Measurements from ENCODE around the gene RMND1.
"Not testable (repeated sequence)": the region's sequence is repeated elsewhere in the genome, so short reads cannot be mapped to it uniquely, and the experiment has no call there.

RMND1 gene

GRCh38 chr6:151451417-151451949 is 443 bp downstream of the RMND1 start:
- no peak for DNase-seq

- not testable (repeated sequence) for DNase-seq
Observed at GRCh38 chr6:151450928-151451327, 998 bp downstream of the RMND1 start.

- DNase-seq = no peak
Observed at GRCh38 chr6:151448623-151449022, 3.3 kb downstream of the RMND1 start.

- no peak for DNase-seq
Observed at GRCh38 chr6:151447237-151447636, 4.7 kb downstream of the RMND1 start.

- no peak for DNase-seq
Observed at GRCh38 chr6:151445482-151445881, 6.4 kb downstream of the RMND1 start.

- no peak for DNase-seq
Observed at GRCh38 chr6:151443911-151444621, 7.9 kb downstream of the RMND1 start.

GRCh38 chr6:151443454-151443853 is 8.5 kb downstream of the RMND1 start:
- no peak for DNase-seq

GRCh38 chr6:151442371-151442770 is 9.6 kb downstream of the RMND1 start:
- no peak for DNase-seq

- DNase-seq = no peak
Observed at GRCh38 chr6:151441390-151442166, 10.3 kb downstream of the RMND1 start.

- DNase-seq = no peak
Observed at GRCh38 chr6:151440930-151441329, 11.0 kb downstream of the RMND1 start.

GRCh38 chr6:151440498-151440897 is 11.4 kb downstream of the RMND1 start:
- no peak for DNase-seq

- DNase-seq = no peak
Observed at GRCh38 chr6:151437401-151437800, 14.5 kb downstream of the RMND1 start.

- DNase-seq = no peak
Observed at GRCh38 chr6:151436802-151437201, 15.1 kb downstream of the RMND1 start.

GRCh38 chr6:151436300-151436699 is 15.6 kb downstream of the RMND1 start:
- no peak for DNase-seq

- DNase-seq = no peak
Observed at GRCh38 chr6:151434369-151434768, 17.6 kb downstream of the RMND1 start.

- no peak for DNase-seq
Observed at GRCh38 chr6:151432651-151433050, 19.3 kb downstream of the RMND1 start.

GRCh38 chr6:151431337-151431736 is 20.6 kb downstream of the RMND1 start:
- DNase-seq = no peak

GRCh38 chr6:151430886-151431285 is 21.0 kb downstream of the RMND1 start:
- DNase-seq = no peak

- no peak for DNase-seq
Observed at GRCh38 chr6:151428093-151428735, 23.7 kb downstream of the RMND1 start.

GRCh38 chr6:151425561-151425960 is 26.4 kb downstream of the RMND1 start:
- no peak for DNase-seq

- no peak for DNase-seq
Observed at GRCh38 chr6:151422981-151423380, 28.9 kb downstream of the RMND1 start.

GRCh38 chr6:151417477-151417876 is 34.4 kb downstream of the RMND1 start:
- DNase-seq = no peak

- no peak for DNase-seq
Observed at GRCh38 chr6:151414641-151415260, 37.2 kb downstream of the RMND1 start.
